Gastrocnemius medialis (tissue), 4 donors: Measurements from ENCODE around the gene OTOF. TPM values are rescaled to one million over a fixed set of nuclear protein-coding genes. Genes with fewer than 3 reads are reported as not detected.

Experiments used
- ATAC-seq, 2 donors: fragments of 150-250 bp; one replicate each; pipeline ENCODE4 v1.9.1; 2016
- DNase-seq, 2 donors: peaks; one replicate each; pipeline ENCODE4 v3.0.0-alpha.2; 2019
- H3K27ac ChIP-seq, 4 donors: fragments of 200-600 bp; sonication (generic); 1 replicate in 1 of 4; 2 replicates in 3 of 4; pipeline ENCODE4 v1.5.1; 2016 to 2018; ENCODE audit warnings: mild to moderate bottlenecking in 2 of 4, moderate library complexity in 1 of 4
- H3K27me3 ChIP-seq, 3 donors: fragments of 200-600 bp; sonication (generic) in 2 of 3; 1 replicate in 1 of 3; 2 replicates in 2 of 3; pipeline versions ENCODE4 v1.5.1 to v1.6.0; 2016 to 2019; ENCODE audit warnings: mild to moderate bottlenecking in 1 of 3, moderate library complexity in 1 of 3
- H3K36me3 ChIP-seq, 2 donors: fragments of 200-600 bp; sonication (generic) in 1 of 2; one replicate each; pipeline ENCODE4 v1.5.1; 2017 to 2018
- H3K4me1 ChIP-seq, 2 donors: fragments of 200-600 bp; sonication (generic) in 1 of 2; one replicate each; pipeline ENCODE4 v1.5.1; 2016 to 2017; ENCODE audit warnings: mild to moderate bottlenecking in 2 of 2
- H3K4me3 ChIP-seq, 4 donors: fragments of 200-600 bp; sonication (generic) in 3 of 4; 1 replicate in 1 of 4; 2 replicates in 3 of 4; pipeline ENCODE4 v1.5.1; 2016 to 2019; ENCODE audit warnings: mild to moderate bottlenecking in 2 of 4
- H3K9me3 ChIP-seq, 3 donors: fragments of 200-600 bp; sonication (generic) in 2 of 3; 1 replicate in 1 of 3; 2 replicates in 2 of 3; pipeline ENCODE4 v1.5.1; 2016 to 2019
- CTCF ChIP-seq, 5 experiments: fragments of 450-650 bp in 3 of 5; fragments of 200-600 bp in 2 of 5; sonication (generic) in 2 of 5; IDR thresholded peaks in 4 of 5; conservative IDR thresholded peaks in 1 of 5; 1 replicate in 4 of 5; 2 replicates in 1 of 5; pipeline ENCODE4 v1.5.1; 2016 to 2019; ENCODE audit warnings: antibody characterized with exemption in 5 of 5, mild to moderate bottlenecking in 3 of 5, moderate library complexity in 3 of 5
- POLR2A ChIP-seq, 2 donors: fragments of 450-650 bp; IDR thresholded peaks; one replicate each; pipeline ENCODE4 v1.6.1; 2017; ENCODE audit warnings: antibody characterized with exemption in 2 of 2, mild to moderate bottlenecking in 2 of 2, moderate library complexity in 2 of 2
- in situ Hi-C, 4 donors: fragments of 200-750 bp; cut with MboI; loops; one replicate each; pipeline versions ENCODE4 v1.15.0 to v1.8.0; 2017; ENCODE audit warnings: low sequenced_read_pairs in 4 of 4
- intact Hi-C: fragments of 100-400 bp; cut with DNase I; formaldehyde crosslinking; loops from one replicate; pipeline ENCODE4 v1.15.1; 2023; ENCODE audit warnings: low total_unique reads
- total RNA-seq, 4 donors: library from RNA; depleted of rRNA; stranded (reverse); fragments of >200 nt; gene quantifications; one replicate each; pipeline versions ENCODE4 v1.1.0 to v1.2.3, GENCODE V29; 2016

The OTOF gene
- total RNA-seq, 4 donors from 2014 or later = 0.09 to 0.46 TPM; not detected in 2

GRCh38 chr2:26487192-26487591, 9.3 kb upstream of the OTOF start:
- H3K4me3 ChIP-seq = no peak overlapping the region
- H3K27me3 ChIP-seq = no peaks in the 10 kb centered on the region
- ATAC-seq = no peak
- H3K4me1 ChIP-seq = peaks cover 17 to 19% of the 10 kb centered on the region in 2 donors
- no peak overlapping the region for H3K27ac ChIP-seq
- in situ Hi-C loops (no loop called here), intact Hi-C loops (no loop called here)
- TF ChIP-seq CTCF (IDR thresholded peaks at IDR 0.05 in 4 of 5, conservative IDR thresholded peaks at IDR 0.05 in 1 of 5) (no peak), POLR2A (IDR thresholded peaks at IDR 0.05) (no peak)
- no peaks in the 10 kb centered on the region for H3K36me3 ChIP-seq
- DNase-seq = no peak
- H3K9me3 ChIP-seq = no peaks in the 10 kb centered on the region

DNA sequence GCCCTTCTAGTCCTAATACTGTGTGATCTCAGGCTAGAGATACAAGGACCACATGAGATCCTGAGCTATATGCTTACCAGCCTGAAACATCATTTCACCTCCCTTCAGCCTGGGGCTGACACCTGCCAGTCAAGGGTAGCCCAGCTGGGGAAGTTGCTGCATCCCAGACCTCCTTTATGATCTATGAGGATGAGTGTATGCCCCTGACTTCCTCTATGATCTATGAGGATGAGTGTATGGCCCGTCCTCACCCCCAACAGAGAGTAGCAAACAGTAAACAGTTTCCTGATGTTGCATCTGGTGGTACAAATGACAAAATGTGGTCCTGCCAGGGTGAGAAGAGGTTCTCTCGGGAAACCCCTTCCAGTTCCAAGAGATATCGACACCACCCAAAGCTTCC, 8.9 kb upstream of the OTOF start:
- intact Hi-C loops (no loop called here), in situ Hi-C loops (no loop called here)
- Histone ChIP-seq H3K36me3 (no peaks in the 10 kb centered on the region), H3K9me3 (no peaks in the 10 kb centered on the region), H3K4me1 (peaks cover 17 to 23% of the 10 kb centered on the region in 2 donors), H3K27ac (no peak overlapping the region), H3K4me3 (no peak overlapping the region), H3K27me3 (no peaks in the 10 kb centered on the region)
- DNase-seq (no peak), ATAC-seq (no peak)
- TF ChIP-seq POLR2A (IDR thresholded peaks at IDR 0.05) = no peak
- TF ChIP-seq CTCF (IDR thresholded peaks at IDR 0.05 in 4 of 5, conservative IDR thresholded peaks at IDR 0.05 in 1 of 5) = no peak

DNA sequence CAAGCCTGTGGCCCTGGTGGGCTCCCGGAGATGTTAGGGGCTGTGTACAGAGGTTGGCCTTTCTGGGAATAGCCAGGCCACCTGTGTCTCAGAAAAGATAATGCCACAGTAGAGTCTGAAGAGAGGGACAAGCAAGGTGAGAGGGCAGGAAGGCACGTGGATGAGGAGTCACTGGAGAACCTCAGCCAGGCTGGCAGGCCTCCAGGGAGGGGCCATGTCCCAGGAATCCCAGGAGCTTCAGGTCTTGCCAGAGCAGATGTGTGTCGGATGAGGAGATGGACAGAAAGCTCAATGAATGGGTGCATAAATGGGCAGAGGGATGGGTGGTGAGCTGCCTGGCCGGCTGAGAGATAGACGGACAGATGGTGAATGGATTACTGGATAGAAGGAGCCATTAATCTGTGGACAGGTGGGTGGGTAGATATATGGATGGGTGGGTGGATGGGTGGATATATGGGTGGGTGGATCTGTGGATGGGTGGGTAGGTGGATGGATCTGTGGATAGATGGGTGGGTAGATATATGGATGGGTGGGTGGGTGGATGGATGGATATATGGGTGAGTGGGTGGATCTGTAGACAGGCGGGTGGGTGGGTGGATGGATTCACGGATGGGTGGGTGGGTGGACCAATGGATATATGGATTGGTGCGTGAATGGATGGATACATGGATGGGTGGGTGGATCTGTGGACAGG, 7.9 kb upstream of the OTOF start:
- no peak for ATAC-seq
- in situ Hi-C loops = no loop called here
- no peaks in the 10 kb centered on the region for H3K27me3 ChIP-seq
- peaks cover 23 to 30% of the 10 kb centered on the region in 2 donors for H3K4me1 ChIP-seq
- no peaks in the 10 kb centered on the region for H3K36me3 ChIP-seq
- no peak overlapping the region for H3K4me3 ChIP-seq
- TF ChIP-seq CTCF (IDR thresholded peaks at IDR 0.05 in 4 of 5, conservative IDR thresholded peaks at IDR 0.05 in 1 of 5) = no peak
- TF ChIP-seq POLR2A (IDR thresholded peaks at IDR 0.05) = no peak
- H3K9me3 ChIP-seq = no peaks in the 10 kb centered on the region
- no peak for DNase-seq
- intact Hi-C loops = no loop called here
- no peak overlapping the region for H3K27ac ChIP-seq

DNA sequence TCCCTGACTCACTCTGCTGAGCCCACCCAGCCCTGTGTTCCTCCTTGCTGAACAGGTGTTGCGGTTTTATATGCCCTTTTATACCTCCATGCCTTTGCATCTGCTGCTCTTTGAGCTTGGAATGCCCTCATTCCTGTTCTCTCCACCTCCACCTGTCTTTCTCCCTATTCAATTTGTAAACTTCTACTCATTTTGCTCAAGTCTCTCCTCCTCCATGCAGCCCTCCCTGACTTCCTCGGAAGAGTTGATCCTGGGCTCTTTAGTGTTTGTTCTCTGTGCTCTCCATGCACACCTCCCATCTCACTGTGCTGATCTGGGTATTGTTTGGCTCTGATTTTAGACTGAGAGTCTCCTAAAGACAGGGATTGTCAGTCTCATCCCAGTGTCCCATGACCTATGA, 7.2 kb upstream of the OTOF start:
- Histone ChIP-seq H3K9me3 (no peaks in the 10 kb centered on the region), H3K4me1 (peaks cover 23 to 30% of the 10 kb centered on the region in 2 donors), H3K36me3 (no peaks in the 10 kb centered on the region), H3K4me3 (no peak overlapping the region), H3K27ac (no peak overlapping the region), H3K27me3 (no peaks in the 10 kb centered on the region)
- in situ Hi-C loops = no loop called here
- TF ChIP-seq CTCF (IDR thresholded peaks at IDR 0.05 in 4 of 5, conservative IDR thresholded peaks at IDR 0.05 in 1 of 5) (no peak), POLR2A (IDR thresholded peaks at IDR 0.05) (no peak)
- no peak for DNase-seq
- ATAC-seq = no peak
- intact Hi-C loops = no loop called here

DNA sequence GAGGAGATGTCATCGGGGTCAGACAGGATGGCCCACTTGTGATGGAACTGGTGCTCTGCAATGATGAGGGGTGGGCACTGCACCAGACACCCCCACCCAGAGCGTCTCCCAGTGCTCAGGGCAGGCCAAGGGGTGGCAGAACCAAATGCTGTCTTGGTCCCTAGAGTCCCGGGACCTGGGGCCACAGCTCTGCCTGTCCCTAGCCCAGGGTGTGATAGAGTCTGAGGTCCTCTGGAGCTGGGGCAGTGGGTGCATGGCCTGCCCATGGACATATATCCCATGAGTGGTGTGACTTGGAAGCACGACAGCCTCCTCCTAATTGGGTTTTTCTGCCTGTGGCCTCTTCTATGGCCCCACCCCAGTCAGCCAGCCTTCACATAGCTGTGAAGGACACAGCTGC, 6.7 kb upstream of the OTOF start:
- H3K27ac ChIP-seq = peak overlapping the region in 2 of 4 donors; percentile 75 to 78
- intact Hi-C loops (no loop called here), in situ Hi-C loops (no loop called here)
- no peaks in the 10 kb centered on the region for H3K27me3 ChIP-seq
- H3K9me3 ChIP-seq = no peaks in the 10 kb centered on the region
- no peak for DNase-seq
- H3K36me3 ChIP-seq = no peaks in the 10 kb centered on the region
- TF ChIP-seq CTCF (IDR thresholded peaks at IDR 0.05 in 4 of 5, conservative IDR thresholded peaks at IDR 0.05 in 1 of 5) (no peak), POLR2A (IDR thresholded peaks at IDR 0.05) (no peak)
- H3K4me1 ChIP-seq = peaks cover 23 to 30% of the 10 kb centered on the region in 2 donors
- no peak for ATAC-seq
- H3K4me3 ChIP-seq = no peak overlapping the region
